ENCODE results near the gene HCRT. TPM values are rescaled to one million over a fixed set of nuclear protein-coding genes. Genes with fewer than 3 reads are reported as not detected.
"Not testable (repeated sequence)": the region's sequence is repeated elsewhere in the genome, so short reads cannot be mapped to it uniquely, and the experiment has no call there.

Gene HCRT
- total and polyA plus RNA-seq, 5 donors from 2014 or later: not detected

GRCh38 chr17:42221886-42222745, 36.9 kb upstream of the HCRT start:
- ATAC-seq (ENCODE audit: low read depth in 2 of 2) (peak; percentile 85 to 88), DNase-seq (peak; percentile 31 to 79 (median 67))
- H3K9me3 Mint-ChIP-seq: no peaks in the 10 kb centered on the region
- H3K4me3 ChIP-seq (ENCODE audit: low read depth, low read length): no peak overlapping the region
- H3K4me1 Mint-ChIP-seq: peaks cover 0 to 9% (median 7%) of the 10 kb centered on the region in 4 donors
- peaks cover 60% of the 10 kb centered on the region for H3K36me3 ChIP-seq (ENCODE audit: control insufficient read depth, insufficient read depth, low read length)
- no peaks in the 10 kb centered on the region for H3K4me1 ChIP-seq (ENCODE audit: control insufficient read depth, insufficient read depth, low read length, poor library complexity, severe bottlenecking)
- H3K27ac ChIP-seq (ENCODE audit: insufficient read depth, low read length, poor library complexity, severe bottlenecking): no peak overlapping the region
- H3K27ac Mint-ChIP-seq: peak overlapping the region; percentile 54 to 89 (median 60)
- no peaks in the 10 kb centered on the region for H3K9me3 ChIP-seq (ENCODE audit: control insufficient read depth in 2 of 2, low read length in 2 of 2)
- H3K27me3 Mint-ChIP-seq: no peaks in the 10 kb centered on the region
- peaks cover 26% of the 10 kb centered on the region for H3K36me3 Mint-ChIP-seq
- H3K4me3 Mint-ChIP-seq: peak overlapping the region in 1 of 4 donors; percentile 24
- H3K27me3 ChIP-seq (ENCODE audit: control insufficient read depth, insufficient read depth, low read length): no peaks in the 10 kb centered on the region

GRCh38 chr17:42219280-42219679, 34.0 kb upstream of the HCRT start:
- H3K36me3 Mint-ChIP-seq: peaks cover 38% of the 10 kb centered on the region
- not testable (repeated sequence) for H3K27ac Mint-ChIP-seq

DNA sequence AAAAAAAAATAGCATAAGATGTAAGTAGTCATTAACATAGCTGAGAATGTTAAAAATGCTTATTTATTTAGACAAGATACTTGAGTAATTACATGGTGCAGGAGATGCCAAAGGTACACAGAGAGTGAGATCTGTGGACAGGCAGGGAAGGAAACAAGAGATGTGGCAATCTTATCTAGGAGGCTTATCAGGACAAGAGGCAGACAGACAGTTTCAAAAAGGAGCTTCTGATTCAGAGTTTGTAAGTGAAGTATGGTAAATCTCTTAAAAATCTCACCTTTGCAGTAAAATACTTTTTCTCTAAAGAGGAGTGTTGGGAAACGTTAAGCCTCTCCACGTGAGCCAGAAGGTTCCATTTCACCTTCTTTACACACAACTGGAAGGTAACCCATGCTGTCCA, 28.9 kb upstream of the HCRT start:
- H3K4me3 Mint-ChIP-seq: no peak overlapping the region
- DNase-seq: no peak
- peaks cover 45% of the 10 kb centered on the region for H3K36me3 Mint-ChIP-seq
- peaks cover 0 to 5% (median 0%) of the 10 kb centered on the region in 4 donors for H3K4me1 Mint-ChIP-seq
- ATAC-seq (ENCODE audit: low read depth in 2 of 2): no peak
- no peaks in the 10 kb centered on the region for H3K9me3 ChIP-seq (ENCODE audit: control insufficient read depth in 2 of 2, low read length in 2 of 2)
- H3K9me3 Mint-ChIP-seq: no peaks in the 10 kb centered on the region
- H3K4me3 ChIP-seq (ENCODE audit: low read depth, low read length): no peak overlapping the region
- H3K27me3 ChIP-seq (ENCODE audit: control insufficient read depth, insufficient read depth, low read length): no peaks in the 10 kb centered on the region
- H3K27ac ChIP-seq (ENCODE audit: insufficient read depth, low read length, poor library complexity, severe bottlenecking): no peak overlapping the region
- no peaks in the 10 kb centered on the region for H3K4me1 ChIP-seq (ENCODE audit: control insufficient read depth, insufficient read depth, low read length, poor library complexity, severe bottlenecking)
- H3K36me3 ChIP-seq (ENCODE audit: control insufficient read depth, insufficient read depth, low read length): peaks cover 89% of the 10 kb centered on the region
- H3K27me3 Mint-ChIP-seq: peaks cover 4% of the 10 kb centered on the region
- H3K27ac Mint-ChIP-seq: peak overlapping the region in 1 of 3 donors; percentile 20

More at GRCh38 chr17:42219280-42219679, 34.0 kb upstream of the HCRT start:
- H3K4me1 ChIP-seq (ENCODE audit: control insufficient read depth, insufficient read depth, low read length, poor library complexity, severe bottlenecking); H3K4me3 ChIP-seq (ENCODE audit: low read depth, low read length); ATAC-seq (ENCODE audit: low read depth in 2 of 2); H3K9me3 ChIP-seq (ENCODE audit: control insufficient read depth in 2 of 2, low read length in 2 of 2); H3K27me3 Mint-ChIP-seq; H3K27me3 ChIP-seq (ENCODE audit: control insufficient read depth, insufficient read depth, low read length); H3K4me3 Mint-ChIP-seq; H3K27ac ChIP-seq (ENCODE audit: insufficient read depth, low read length, poor library complexity, severe bottlenecking); H3K4me1 Mint-ChIP-seq; DNase-seq; H3K9me3 Mint-ChIP-seq: not testable (repeated sequence)
- peaks cover 67% of the 10 kb centered on the region for H3K36me3 ChIP-seq (ENCODE audit: control insufficient read depth, insufficient read depth, low read length)

DNA sequence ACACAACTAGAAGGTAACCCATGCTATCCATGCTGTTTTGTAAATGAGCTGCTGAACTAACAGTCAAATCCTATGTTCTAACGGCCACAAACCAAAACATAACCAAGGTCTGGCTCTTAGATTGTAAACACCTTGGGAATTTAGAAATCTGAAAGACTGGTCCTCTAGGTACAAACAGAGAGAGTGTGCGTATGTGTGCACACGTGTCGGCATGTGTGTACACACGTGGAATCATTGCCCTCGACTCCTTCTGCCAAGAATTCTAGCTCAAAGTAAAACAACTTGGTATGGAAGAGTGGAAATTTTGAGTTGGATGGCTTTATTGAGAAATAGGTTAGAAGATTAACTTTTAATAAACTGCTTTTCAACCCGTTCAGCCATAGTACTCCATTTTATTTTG, 27.1 kb upstream of the HCRT start:
- Histone ChIP-seq H3K27me3 (ENCODE audit: control insufficient read depth, insufficient read depth, low read length) (no peaks in the 10 kb centered on the region), H3K4me3 (ENCODE audit: low read depth, low read length) (no peak overlapping the region), H3K36me3 (ENCODE audit: control insufficient read depth, insufficient read depth, low read length) (peaks cover 95% of the 10 kb centered on the region), H3K27ac (ENCODE audit: insufficient read depth, low read length, poor library complexity, severe bottlenecking) (no peak overlapping the region), H3K9me3 (ENCODE audit: control insufficient read depth in 2 of 2, low read length in 2 of 2) (no peaks in the 10 kb centered on the region), H3K4me1 (ENCODE audit: control insufficient read depth, insufficient read depth, low read length, poor library complexity, severe bottlenecking) (no peaks in the 10 kb centered on the region)
- ATAC-seq (ENCODE audit: low read depth in 2 of 2): no peak
- peak overlapping the region in 1 of 3 donors; percentile 31 for H3K27ac Mint-ChIP-seq
- H3K27me3 Mint-ChIP-seq: peaks cover 4% of the 10 kb centered on the region
- H3K9me3 Mint-ChIP-seq: no peaks in the 10 kb centered on the region
- no peak overlapping the region for H3K4me3 Mint-ChIP-seq
- H3K36me3 Mint-ChIP-seq: peaks cover 45% of the 10 kb centered on the region
- no peak for DNase-seq
- H3K4me1 Mint-ChIP-seq: peaks cover 0 to 5% (median 0%) of the 10 kb centered on the region in 4 donors

- not testable (repeated sequence) for H3K27ac ChIP-seq (ENCODE audit: insufficient read depth, low read length, poor library complexity, severe bottlenecking); ATAC-seq (ENCODE audit: low read depth in 2 of 2); DNase-seq; H3K4me1 ChIP-seq (ENCODE audit: control insufficient read depth, insufficient read depth, low read length, poor library complexity, severe bottlenecking); H3K4me3 ChIP-seq (ENCODE audit: low read depth, low read length); H3K27me3 Mint-ChIP-seq; H3K9me3 ChIP-seq (ENCODE audit: control insufficient read depth in 2 of 2, low read length in 2 of 2); H3K9me3 Mint-ChIP-seq; H3K4me1 Mint-ChIP-seq; H3K4me3 Mint-ChIP-seq; H3K27me3 ChIP-seq (ENCODE audit: control insufficient read depth, insufficient read depth, low read length)
- peak overlapping the region in 1 of 3 donors; percentile 31 for H3K27ac Mint-ChIP-seq
- peaks cover 44% of the 10 kb centered on the region for H3K36me3 Mint-ChIP-seq
- H3K36me3 ChIP-seq (ENCODE audit: control insufficient read depth, insufficient read depth, low read length): peaks cover 95% of the 10 kb centered on the region
Observed at GRCh38 chr17:42211921-42212341, 26.7 kb upstream of the HCRT start.

- H3K27me3 ChIP-seq (ENCODE audit: control insufficient read depth, insufficient read depth, low read length): no peaks in the 10 kb centered on the region
- Mint-ChIP-seq H3K36me3 (peaks cover 41% of the 10 kb centered on the region), H3K4me1 (peaks cover 0 to 2% (median 0%) of the 10 kb centered on the region in 4 donors), H3K4me3 (no peak overlapping the region), H3K9me3 (no peaks in the 10 kb centered on the region), H3K27ac (no peak overlapping the region), H3K27me3 (peaks cover 4% of the 10 kb centered on the region)
- no peak for DNase-seq
- no peaks in the 10 kb centered on the region for H3K9me3 ChIP-seq (ENCODE audit: control insufficient read depth in 2 of 2, low read length in 2 of 2)
- H3K4me3 ChIP-seq (ENCODE audit: low read depth, low read length): no peak overlapping the region
- no peak for ATAC-seq (ENCODE audit: low read depth in 2 of 2)
- no peak overlapping the region for H3K27ac ChIP-seq (ENCODE audit: insufficient read depth, low read length, poor library complexity, severe bottlenecking)
- peaks cover 94% of the 10 kb centered on the region for H3K36me3 ChIP-seq (ENCODE audit: control insufficient read depth, insufficient read depth, low read length)
- H3K4me1 ChIP-seq (ENCODE audit: control insufficient read depth, insufficient read depth, low read length, poor library complexity, severe bottlenecking): no peaks in the 10 kb centered on the region
Observed at GRCh38 chr17:42210046-42210445, 24.8 kb upstream of the HCRT start.

DNA sequence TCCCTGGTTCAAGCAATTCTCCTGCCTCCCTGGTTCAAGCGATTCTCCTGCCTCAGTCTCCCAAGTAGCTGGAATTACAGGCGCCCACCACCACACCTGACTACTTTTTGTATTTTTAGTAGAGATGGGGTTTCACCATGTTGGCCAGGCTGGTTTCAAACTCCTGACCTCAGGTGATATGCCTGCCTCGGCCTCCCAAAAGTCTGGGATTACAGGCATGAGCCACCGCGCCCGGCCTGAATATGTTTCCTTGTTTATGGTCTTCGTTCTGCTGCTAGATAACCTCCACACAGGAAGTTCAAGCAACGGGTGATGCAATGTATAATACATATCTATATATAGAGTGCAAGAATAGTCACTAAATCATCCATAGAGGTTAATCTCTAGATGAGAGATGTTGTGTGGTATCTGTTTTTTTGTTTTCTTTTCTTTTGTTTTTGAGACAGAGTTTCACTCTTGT, 20.9 kb upstream of the HCRT start:
- H3K27me3 Mint-ChIP-seq; H3K4me1 Mint-ChIP-seq; H3K27me3 ChIP-seq (ENCODE audit: control insufficient read depth, insufficient read depth, low read length); H3K27ac Mint-ChIP-seq; H3K4me1 ChIP-seq (ENCODE audit: control insufficient read depth, insufficient read depth, low read length, poor library complexity, severe bottlenecking); DNase-seq; H3K9me3 Mint-ChIP-seq; H3K4me3 Mint-ChIP-seq; H3K4me3 ChIP-seq (ENCODE audit: low read depth, low read length); H3K27ac ChIP-seq (ENCODE audit: insufficient read depth, low read length, poor library complexity, severe bottlenecking); H3K9me3 ChIP-seq (ENCODE audit: control insufficient read depth in 2 of 2, low read length in 2 of 2); ATAC-seq (ENCODE audit: low read depth in 2 of 2): not testable (repeated sequence)
- H3K36me3 Mint-ChIP-seq: peaks cover 47% of the 10 kb centered on the region
- peaks cover 92% of the 10 kb centered on the region for H3K36me3 ChIP-seq (ENCODE audit: control insufficient read depth, insufficient read depth, low read length)

- Histone ChIP-seq H3K4me1 (ENCODE audit: control insufficient read depth, insufficient read depth, low read length, poor library complexity, severe bottlenecking) (no peaks in the 10 kb centered on the region), H3K27me3 (ENCODE audit: control insufficient read depth, insufficient read depth, low read length) (no peaks in the 10 kb centered on the region), H3K4me3 (ENCODE audit: low read depth, low read length) (no peak overlapping the region), H3K27ac (ENCODE audit: insufficient read depth, low read length, poor library complexity, severe bottlenecking) (no peak overlapping the region), H3K9me3 (ENCODE audit: control insufficient read depth in 2 of 2, low read length in 2 of 2) (no peaks in the 10 kb centered on the region), H3K36me3 (ENCODE audit: control insufficient read depth, insufficient read depth, low read length) (peaks cover 81% of the 10 kb centered on the region)
- Mint-ChIP-seq H3K27me3 (no peaks in the 10 kb centered on the region), H3K4me1 (no peaks in the 10 kb centered on the region), H3K4me3 (no peak overlapping the region), H3K27ac (peak overlapping the region in 1 of 3 donors; percentile 47), H3K9me3 (no peaks in the 10 kb centered on the region), H3K36me3 (peaks cover 40% of the 10 kb centered on the region)
- DNase-seq: no peak
- ATAC-seq (ENCODE audit: low read depth in 2 of 2): no peak
Observed at GRCh38 chr17:42203354-42203753, 18.1 kb upstream of the HCRT start.

Measured in CD4-positive, CD25-positive, alpha-beta regulatory T cell (primary cell).